Fibroblast of the aortic adventitia (primary cell): ENCODE results near the gene UBXN6. TPM values are rescaled to one million over a fixed set of nuclear protein-coding genes. Genes with fewer than 3 reads are reported as not detected.

Source experiments
- DNase-seq: peaks from one replicate; pipeline ENCODE4 v3.0.0-alpha.2; 2010; ENCODE audit warnings: low read depth
- H3K4me3 ChIP-seq: 2 replicates; pipeline ENCODE4 v1.5.1; 2011; ENCODE audit warnings: low read depth, mild to moderate bottlenecking, control low read depth, low read length, moderate library complexity
- CTCF ChIP-seq: IDR thresholded peaks from 2 replicates; pipeline ENCODE4 v1.5.1; 2011; ENCODE audit warnings: mild to moderate bottlenecking, low read length, control low read depth, inconsistent platforms; ENCODE audit not compliant: insufficient read depth
- total RNA-seq: library from RNA; depleted of rRNA; stranded (reverse); fragments of >200 nt; gene quantifications from 2 replicates; pipeline ENCODE4 v1.2.3, GENCODE V29; 2012; ENCODE audit warnings: low replicate concordance

Gene UBXN6
- total RNA-seq, 1 donor = 87.9 TPM

DNA sequence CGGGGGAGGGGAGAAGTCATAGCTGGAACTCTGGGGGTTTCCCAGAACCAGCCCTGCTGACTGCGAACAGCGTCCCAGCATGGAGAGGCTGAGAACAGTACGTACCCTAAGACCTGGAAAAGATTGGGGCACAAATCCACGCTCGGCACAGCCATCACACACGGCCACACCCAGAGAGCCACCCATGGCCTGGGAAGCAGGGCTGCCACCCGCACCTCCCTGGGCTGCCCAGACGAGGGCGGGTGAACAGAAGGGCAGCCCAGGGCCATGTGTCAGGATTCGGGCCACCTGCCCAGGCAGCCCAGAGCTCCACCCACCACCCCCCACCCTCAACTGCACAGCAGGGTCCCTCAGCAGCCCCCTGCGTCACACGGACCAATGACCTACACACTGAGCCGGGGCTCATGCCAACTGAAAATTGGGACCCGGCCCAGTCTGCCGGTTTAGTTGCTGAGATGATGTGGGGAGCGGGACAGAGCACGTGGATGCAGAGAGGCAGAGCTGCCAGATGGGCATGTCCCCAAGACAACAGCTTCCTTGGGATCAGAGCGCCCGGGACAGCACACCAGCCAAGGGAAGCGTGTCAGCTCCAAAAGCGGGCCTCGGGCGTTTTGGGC is 8.5 kb downstream of the UBXN6 start:
- H3K4me3 ChIP-seq = no peak overlapping the region
- DNase-seq = peak; percentile 42
- no peak for TF ChIP-seq CTCF

- no peak for DNase-seq
- H3K4me3 ChIP-seq = no peak overlapping the region
- no peak for TF ChIP-seq CTCF
Observed at GRCh38 chr19:4448147-4448985, 9.2 kb downstream of the UBXN6 start.

DNA sequence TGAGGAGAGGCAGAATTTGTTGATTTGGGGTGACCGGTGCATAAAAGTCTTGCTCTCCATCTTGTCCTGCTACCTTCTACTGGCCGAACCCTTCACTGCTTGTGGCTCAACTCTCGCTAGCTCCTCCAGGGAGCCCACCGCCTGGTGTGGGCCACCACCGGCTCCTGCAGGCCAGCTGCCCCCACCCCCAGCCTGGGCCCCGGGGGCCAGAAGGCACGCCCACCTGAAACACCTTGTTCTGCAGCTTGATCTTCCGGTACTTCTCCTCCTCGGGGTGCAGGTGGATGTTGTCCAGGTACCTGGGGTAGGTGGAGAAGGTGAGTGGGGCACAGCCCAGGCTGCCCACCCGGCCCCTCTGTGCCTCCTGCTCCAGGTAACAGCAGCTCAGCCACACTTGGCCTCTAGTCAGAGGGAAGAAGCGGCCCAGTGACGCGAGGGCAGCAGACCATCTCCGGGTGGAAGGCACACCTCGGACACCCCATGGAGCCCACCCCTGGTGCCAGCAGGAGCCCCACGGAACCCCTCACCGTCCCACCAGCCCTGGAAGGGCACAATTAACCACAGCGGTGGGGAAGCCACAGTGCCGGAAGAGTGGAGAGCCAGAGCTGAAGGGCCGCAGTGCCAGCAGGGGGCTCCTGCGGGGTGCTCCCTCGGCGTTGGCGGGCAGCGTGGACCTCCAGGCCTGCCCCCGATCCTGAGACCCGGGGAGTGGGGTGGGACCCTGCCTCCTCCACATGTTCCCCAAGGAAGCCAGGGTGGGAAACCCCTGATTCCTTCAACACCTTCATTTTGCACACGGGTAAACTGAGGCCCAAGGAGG is 10.1 kb downstream of the UBXN6 start:
- no peak for TF ChIP-seq CTCF
- no peak for DNase-seq

GRCh38 chr19:4446704-4447200 is 10.8 kb downstream of the UBXN6 start:
- no peak for DNase-seq
- H3K4me3 ChIP-seq = no peak overlapping the region
- TF ChIP-seq CTCF = no peak

More for the DNA sequence above, 10.1 kb downstream of the UBXN6 start:
- H3K4me3 ChIP-seq = no peak overlapping the region

DNA sequence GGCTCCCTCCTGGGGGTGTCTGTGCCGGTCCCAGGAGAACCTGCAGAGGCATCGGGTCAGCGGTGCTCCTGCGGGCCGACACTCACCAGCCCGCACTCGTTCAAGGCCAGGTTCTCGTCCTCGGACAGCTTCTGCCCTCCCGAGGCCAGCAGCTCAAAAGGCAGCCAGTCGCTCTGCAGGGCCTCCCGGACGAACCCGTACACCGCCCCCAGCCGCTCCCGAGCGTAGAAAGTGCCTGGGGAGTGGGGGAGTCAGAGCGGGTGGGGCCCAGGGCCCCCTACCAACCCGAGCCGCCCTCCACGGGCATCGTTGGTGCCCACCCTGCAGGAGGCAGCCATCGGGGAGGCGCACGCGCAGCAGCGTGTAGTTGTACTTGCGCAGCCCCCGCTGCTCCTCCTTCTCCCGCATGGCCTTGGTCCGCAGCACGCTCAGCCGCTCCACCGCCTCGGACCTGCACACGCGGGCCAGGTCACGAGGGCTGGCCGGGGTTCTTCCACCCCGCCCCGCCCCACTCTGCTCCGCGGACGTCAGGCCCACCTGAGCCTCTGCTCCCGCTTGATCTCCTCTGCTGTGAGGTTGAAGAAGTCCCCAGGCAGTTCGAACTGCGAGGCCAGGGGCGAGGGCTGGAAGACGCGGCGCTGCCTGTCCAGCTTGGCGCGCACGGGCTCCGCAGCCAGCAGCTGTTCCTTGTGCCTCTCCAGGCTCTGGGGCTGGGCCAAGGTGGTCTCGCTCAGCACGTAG is 11.5 kb downstream of the UBXN6 start:
- H3K4me3 ChIP-seq = no peak overlapping the region
- no peak for TF ChIP-seq CTCF
- no peak for DNase-seq
